Brain microvascular endothelial cell (primary cell): ENCODE measurements around the gene SUN2.
A peak's percentile ranks its signal among the peaks of the same experiment; 100 is the strongest.

Experiments used
- DNase-seq: peaks from one replicate; pipeline ENCODE4 v3.0.0-alpha.2; 2020
- H3K27ac ChIP-seq: fragments of 250-450 bp; sonication (Bioruptor Pico); 2 replicates; pipeline ENCODE4 v1.5.1; 2020; ENCODE audit warnings: mild to moderate bottlenecking, moderate library complexity
- H3K27me3 ChIP-seq: fragments of 250-450 bp; sonication (Bioruptor Pico); replicated peaks from 2 replicates; pipeline ENCODE4 v1.5.1; 2020; ENCODE audit warnings: mild to moderate bottlenecking
- H3K36me3 ChIP-seq: fragments of 250-450 bp; sonication (Bioruptor Pico); replicated peaks from 2 replicates; pipeline ENCODE4 v1.5.1; 2020; ENCODE audit warnings: mild to moderate bottlenecking
- H3K4me3 ChIP-seq: 2 replicates; pipeline ENCODE4 v1.5.1; 2011; ENCODE audit warnings: low read depth, mild to moderate bottlenecking, control low read depth, low read length, moderate library complexity
- in situ Hi-C: cut with HindIII; loops from 2 replicates; pipeline ENCODE4 v1.10.0; 2017; ENCODE audit warnings: low sequenced_read_pairs, low pct_ligation_motif_present
- TF ChIP-seq, protein P1 (sequence below): IDR thresholded peaks from 2 replicates; pipeline ENCODE4 v1.5.1; 2011; ENCODE audit warnings: low read depth, mild to moderate bottlenecking, moderate library complexity, low read length, control low read depth, inconsistent platforms; ENCODE audit errors: missing control alignments

Gene SUN2

DNA sequence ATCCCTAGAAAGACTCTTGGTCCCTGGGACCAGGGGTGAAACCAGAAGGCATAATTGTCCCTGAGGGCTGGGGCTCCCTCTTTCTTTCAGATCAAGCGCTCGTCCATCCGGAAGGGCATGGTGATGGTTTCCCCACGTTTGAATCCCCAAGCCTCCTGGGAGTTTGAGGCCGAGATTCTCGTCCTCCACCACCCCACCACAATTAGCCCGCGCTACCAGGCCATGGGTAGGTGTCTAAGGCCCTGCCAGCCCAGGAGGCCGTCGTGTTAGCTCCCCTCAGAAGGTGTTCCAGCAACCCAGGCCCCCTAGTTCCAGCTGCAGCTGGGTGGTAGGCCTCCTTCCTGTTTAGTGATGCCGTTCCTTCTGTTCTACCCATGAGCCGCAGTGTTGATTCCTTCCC lies 28.7 kb downstream of the SUN2 start:
- in situ Hi-C loops: no loop called here
- Histone ChIP-seq H3K36me3 (peaks cover 89% of the 10 kb centered on the region), H3K27ac (no peak overlapping the region), H3K27me3 (no peaks in the 10 kb centered on the region), H3K4me3 (no peak overlapping the region)
- TF ChIP-seq, protein P1, sequence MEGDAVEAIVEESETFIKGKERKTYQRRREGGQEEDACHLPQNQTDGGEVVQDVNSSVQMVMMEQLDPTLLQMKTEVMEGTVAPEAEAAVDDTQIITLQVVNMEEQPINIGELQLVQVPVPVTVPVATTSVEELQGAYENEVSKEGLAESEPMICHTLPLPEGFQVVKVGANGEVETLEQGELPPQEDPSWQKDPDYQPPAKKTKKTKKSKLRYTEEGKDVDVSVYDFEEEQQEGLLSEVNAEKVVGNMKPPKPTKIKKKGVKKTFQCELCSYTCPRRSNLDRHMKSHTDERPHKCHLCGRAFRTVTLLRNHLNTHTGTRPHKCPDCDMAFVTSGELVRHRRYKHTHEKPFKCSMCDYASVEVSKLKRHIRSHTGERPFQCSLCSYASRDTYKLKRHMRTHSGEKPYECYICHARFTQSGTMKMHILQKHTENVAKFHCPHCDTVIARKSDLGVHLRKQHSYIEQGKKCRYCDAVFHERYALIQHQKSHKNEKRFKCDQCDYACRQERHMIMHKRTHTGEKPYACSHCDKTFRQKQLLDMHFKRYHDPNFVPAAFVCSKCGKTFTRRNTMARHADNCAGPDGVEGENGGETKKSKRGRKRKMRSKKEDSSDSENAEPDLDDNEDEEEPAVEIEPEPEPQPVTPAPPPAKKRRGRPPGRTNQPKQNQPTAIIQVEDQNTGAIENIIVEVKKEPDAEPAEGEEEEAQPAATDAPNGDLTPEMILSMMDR: no peak
- no peak for DNase-seq

DNA sequence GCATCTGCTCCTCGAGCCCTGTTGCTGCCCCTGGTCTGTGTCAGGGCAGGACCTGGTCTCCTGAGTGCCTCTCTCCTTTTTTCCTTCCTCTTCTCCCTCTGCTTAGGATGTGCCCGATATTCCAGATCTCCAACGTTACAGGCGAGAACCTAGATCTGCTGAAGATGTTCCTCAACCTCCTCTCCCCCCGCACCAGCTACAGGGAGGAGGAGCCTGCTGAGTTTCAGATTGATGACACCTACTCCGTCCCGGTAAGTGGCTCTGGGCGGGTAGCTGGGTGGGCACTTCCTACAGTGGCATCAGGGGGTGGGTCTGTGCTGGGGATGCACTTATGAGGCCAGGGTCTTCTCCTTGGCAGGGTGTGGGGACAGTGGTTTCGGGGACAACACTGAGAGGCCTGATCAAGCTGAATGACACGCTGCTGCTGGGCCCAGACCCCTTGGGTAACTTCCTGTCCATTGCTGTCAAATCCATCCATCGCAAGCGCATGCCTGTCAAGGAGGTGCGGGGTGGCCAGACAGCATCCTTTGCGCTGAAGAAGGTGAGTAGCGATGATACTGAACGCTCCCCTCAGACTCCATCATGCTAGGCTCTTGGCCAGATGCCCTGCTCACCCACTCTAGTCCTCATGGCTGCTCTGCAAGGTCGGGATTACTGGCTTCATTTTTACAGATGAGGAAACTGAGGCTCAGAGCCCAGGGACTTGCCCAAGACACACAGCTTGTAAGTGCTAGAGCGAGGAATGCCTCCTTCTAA lies 29.7 kb downstream of the SUN2 start:
- Histone ChIP-seq H3K4me3 (no peak overlapping the region), H3K27ac (no peak overlapping the region), H3K36me3 (peaks cover 86% of the 10 kb centered on the region), H3K27me3 (no peaks in the 10 kb centered on the region)
- no peak for DNase-seq
- TF ChIP-seq, protein P1: no peak
- in situ Hi-C loops: no loop called here

DNA sequence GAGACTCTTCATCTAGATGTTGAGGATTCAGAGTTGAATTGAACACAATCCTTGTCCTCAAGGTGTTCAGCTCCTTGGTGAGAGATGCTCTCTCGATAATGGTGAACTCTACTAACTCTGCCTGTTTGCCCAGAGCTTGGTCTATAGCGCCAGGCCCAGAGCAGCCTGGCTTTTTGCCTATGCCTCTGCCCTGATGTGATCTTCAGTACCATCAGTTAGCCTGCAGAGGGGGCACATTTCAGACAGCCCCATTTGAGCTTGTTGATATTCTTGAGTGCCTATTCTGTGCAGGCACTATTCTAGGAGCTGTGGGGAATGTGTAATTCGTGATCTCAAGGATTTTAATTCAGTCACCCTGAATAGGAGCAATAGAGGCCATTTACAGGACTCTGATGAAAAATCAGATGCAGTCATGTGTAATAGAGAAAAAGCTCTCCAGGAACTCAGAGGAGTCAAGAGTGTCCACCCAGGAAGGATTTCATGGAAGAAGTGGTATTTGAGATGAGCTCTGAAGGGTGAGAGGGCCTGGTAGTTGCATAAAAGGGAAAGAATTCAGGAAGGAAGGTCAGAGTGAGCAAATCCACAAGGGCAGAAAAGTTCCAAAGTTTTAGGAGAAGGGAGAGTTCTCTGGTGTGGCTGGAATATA lies 30.7 kb downstream of the SUN2 start:
- H3K4me3 ChIP-seq: no peak overlapping the region
- H3K27me3 ChIP-seq: no peaks in the 10 kb centered on the region
- peak; percentile 22 for DNase-seq
- H3K36me3 ChIP-seq: peaks cover 76% of the 10 kb centered on the region
- H3K27ac ChIP-seq: no peak overlapping the region
- TF ChIP-seq, protein P1: peak; percentile 77
- in situ Hi-C loops: no loop called here

DNA sequence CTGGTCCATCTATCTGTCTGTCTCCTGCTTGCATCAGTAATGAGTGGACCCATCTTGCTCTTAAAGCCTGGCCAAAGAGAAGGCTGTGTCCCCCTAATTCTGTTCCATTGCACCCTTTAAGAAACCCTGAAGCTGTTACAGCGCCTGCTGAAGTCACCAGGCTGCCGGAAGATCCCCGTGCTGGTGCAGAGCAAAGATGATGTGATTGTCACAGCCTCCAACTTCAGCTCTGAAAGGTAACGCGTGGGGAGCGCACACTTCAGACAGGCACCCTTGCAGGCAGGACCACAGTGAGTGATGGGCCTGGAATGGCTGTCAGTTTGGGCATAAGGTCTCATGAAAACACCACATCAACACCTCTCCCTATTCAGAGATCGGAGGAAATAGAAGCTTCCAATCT lies 31.6 kb downstream of the SUN2 start:
- H3K27ac ChIP-seq: no peak overlapping the region
- TF ChIP-seq, protein P1: no peak
- no peaks in the 10 kb centered on the region for H3K27me3 ChIP-seq
- no peak overlapping the region for H3K4me3 ChIP-seq
- DNase-seq: no peak
- in situ Hi-C loops: no loop called here
- H3K36me3 ChIP-seq: peaks cover 68% of the 10 kb centered on the region

DNA sequence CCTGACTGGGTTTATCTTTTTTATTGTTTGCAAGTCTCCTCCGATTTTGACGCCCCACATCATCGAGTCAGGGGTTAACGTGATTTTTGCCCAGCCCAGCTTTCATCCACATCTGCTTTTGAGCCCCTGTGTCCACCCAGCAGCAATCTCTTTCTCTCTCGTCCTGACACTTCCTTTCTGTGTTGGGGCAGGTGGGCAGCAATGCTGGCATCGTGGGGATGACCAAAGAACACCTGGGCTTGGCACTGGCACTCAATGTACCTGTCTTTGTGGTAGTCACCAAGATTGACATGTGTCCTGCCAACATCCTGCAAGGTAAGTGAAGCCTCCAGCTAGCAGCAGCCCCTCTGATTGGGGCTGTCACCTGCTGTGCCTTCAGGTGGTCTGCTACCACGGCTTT lies 34.2 kb downstream of the SUN2 start:
- peaks cover 62% of the 10 kb centered on the region for H3K36me3 ChIP-seq
- no peak overlapping the region for H3K4me3 ChIP-seq
- no peak for DNase-seq
- no peak overlapping the region for H3K27ac ChIP-seq
- H3K27me3 ChIP-seq: no peaks in the 10 kb centered on the region
- TF ChIP-seq, protein P1: no peak
- in situ Hi-C loops: no loop called here
